Activated CD8-positive, alpha-beta T cell treated with anti-CD3 and anti-CD28 coated beads for 36 hours (primary cell): ENCODE data around the gene GNAO1. TPM values are rescaled to one million over a fixed set of nuclear protein-coding genes. Genes with fewer than 3 reads are reported as not detected.

Experiments used
- ATAC-seq: fragments of 200-7000 bp; cut with Tn5 transposase; one replicate; pipeline ENCODE4 v1.10.0; 2021; ENCODE audit warnings: mild to moderate bottlenecking, moderate library complexity
- CTCF ChIA-PET: fragments of 350-600 bp; sonication (Branson Sonifier 250); formaldehyde crosslinking; loops from one replicate; lab custom pipeline; 2021; ENCODE audit warnings: antibody characterized with exemption; lab: Charles Lee
- POLR2A ChIA-PET: fragments of 350-600 bp; sonication (Branson Sonifier 250); formaldehyde crosslinking; loops from one replicate; lab custom pipeline; 2021; ENCODE audit warnings: antibody characterized with exemption; lab: Charles Lee
- DNase-seq: peaks from one replicate; pipeline ENCODE4 v3.0.0-alpha.2; 2020
- H3K27ac Mint-ChIP-seq: one replicate; pipeline ENCODE4 v1.8.0; 2021; ENCODE audit warnings: mild to moderate bottlenecking, mixed read lengths
- H3K27me3 Mint-ChIP-seq: one replicate; pipeline ENCODE4 v1.8.0; 2021; ENCODE audit warnings: mixed read lengths
- H3K36me3 Mint-ChIP-seq: one replicate; pipeline ENCODE4 v1.8.0; 2021; ENCODE audit warnings: low read depth, mixed read lengths
- H3K4me1 Mint-ChIP-seq: one replicate; pipeline ENCODE4 v1.8.0; 2021; ENCODE audit warnings: low read depth, mixed read lengths
- H3K4me3 Mint-ChIP-seq: one replicate; pipeline ENCODE4 v1.8.0; 2021; ENCODE audit warnings: mild to moderate bottlenecking, moderate library complexity, mixed read lengths
- H3K9me3 Mint-ChIP-seq: one replicate; pipeline ENCODE4 v1.8.0; 2021; ENCODE audit warnings: mixed read lengths
- intact Hi-C: fragments of 100-400 bp; cut with micrococcal nuclease; formaldehyde crosslinking; loops from one replicate; pipeline ENCODE4 v1.10.0; 2022
- total RNA-seq, 2 experiments: library from RNA; stranded (reverse); gene quantifications; one replicate each; pipeline ENCODE4 v1.2.3, GENCODE V29; 2021
- TF ChIP-seq, protein P1 (sequence below): fragments of 200-600 bp; IDR thresholded peaks from one replicate; pipeline ENCODE4 v1.8.0; 2022; ENCODE audit warnings: antibody characterized with exemption, mild to moderate bottlenecking

GNAO1 gene
- total RNA-seq, 2 experiments from 2014 or later = 2.3 to 2.4 TPM

DNA sequence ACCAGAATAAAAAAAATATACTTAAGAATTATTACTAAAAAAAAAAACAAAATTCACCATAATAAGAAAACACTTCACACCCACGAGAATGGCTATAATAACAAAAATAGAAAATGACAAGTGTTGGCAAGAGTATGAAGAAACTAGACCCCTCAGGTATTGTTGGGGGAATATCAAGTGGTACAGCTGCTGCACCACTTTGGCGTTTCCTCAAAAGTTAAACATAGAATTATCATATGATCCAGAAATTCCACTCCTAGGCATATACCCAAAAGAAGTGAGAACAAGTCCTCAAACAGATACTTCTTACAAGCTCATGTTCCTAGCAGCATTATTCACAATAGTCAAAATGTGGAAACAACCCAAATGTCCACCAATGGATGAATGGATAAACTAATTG lies 207.8 kb downstream of the GNAO1 start:
- no peak for DNase-seq
- ChIA-PET CTCF (interaction anchor here (1.2 kb wide), 1 partner anchor 13 kb away, joined by 3 read pairs; no protein-coding TSS in a partner anchor), POLR2A (no interaction called here)
- Mint-ChIP-seq H3K9me3 (no peaks in the 10 kb centered on the region), H3K27ac (no peak overlapping the region), H3K36me3 (peaks cover 53% of the 10 kb centered on the region), H3K4me1 (peaks cover 3% of the 10 kb centered on the region), H3K27me3 (no peaks in the 10 kb centered on the region), H3K4me3 (no peak overlapping the region)
- TF ChIP-seq, protein P1, sequence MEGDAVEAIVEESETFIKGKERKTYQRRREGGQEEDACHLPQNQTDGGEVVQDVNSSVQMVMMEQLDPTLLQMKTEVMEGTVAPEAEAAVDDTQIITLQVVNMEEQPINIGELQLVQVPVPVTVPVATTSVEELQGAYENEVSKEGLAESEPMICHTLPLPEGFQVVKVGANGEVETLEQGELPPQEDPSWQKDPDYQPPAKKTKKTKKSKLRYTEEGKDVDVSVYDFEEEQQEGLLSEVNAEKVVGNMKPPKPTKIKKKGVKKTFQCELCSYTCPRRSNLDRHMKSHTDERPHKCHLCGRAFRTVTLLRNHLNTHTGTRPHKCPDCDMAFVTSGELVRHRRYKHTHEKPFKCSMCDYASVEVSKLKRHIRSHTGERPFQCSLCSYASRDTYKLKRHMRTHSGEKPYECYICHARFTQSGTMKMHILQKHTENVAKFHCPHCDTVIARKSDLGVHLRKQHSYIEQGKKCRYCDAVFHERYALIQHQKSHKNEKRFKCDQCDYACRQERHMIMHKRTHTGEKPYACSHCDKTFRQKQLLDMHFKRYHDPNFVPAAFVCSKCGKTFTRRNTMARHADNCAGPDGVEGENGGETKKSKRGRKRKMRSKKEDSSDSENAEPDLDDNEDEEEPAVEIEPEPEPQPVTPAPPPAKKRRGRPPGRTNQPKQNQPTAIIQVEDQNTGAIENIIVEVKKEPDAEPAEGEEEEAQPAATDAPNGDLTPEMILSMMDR = no peak
- intact Hi-C loops = no loop called here
- no peak for ATAC-seq

DNA sequence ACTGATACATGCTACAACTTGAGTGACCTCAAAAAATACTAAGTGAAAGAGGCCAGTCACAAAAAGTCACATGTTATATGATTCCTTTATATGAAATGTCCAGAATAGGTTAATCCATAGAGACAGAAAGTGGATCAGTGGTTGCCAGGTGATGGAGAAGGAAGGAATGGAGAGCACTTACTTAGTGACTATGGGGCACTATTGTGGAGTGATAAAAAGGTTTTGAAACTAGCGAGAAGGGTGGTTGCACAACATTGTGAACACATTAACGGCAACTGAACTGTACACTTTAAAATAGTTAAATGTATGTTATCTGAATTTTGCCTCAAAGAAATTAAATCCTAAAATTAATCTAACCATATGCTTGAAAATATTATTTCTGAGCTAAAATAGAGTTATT lies 208.2 kb downstream of the GNAO1 start:
- intact Hi-C loops = no loop called here
- Mint-ChIP-seq H3K36me3 (peaks cover 52% of the 10 kb centered on the region), H3K27ac (no peak overlapping the region), H3K27me3 (no peaks in the 10 kb centered on the region), H3K4me3 (no peak overlapping the region), H3K4me1 (peaks cover 3% of the 10 kb centered on the region), H3K9me3 (no peaks in the 10 kb centered on the region)
- TF ChIP-seq, protein P1 = no peak
- ChIA-PET POLR2A (no interaction called here), CTCF (interaction anchor here (1.1 to 1.6 kb wide), 3 partner anchors 13 to 80 kb away, joined by 3 to 5 read pairs (median 3); no protein-coding TSS in a partner anchor)
- DNase-seq = no peak
- no peak for ATAC-seq

DNA sequence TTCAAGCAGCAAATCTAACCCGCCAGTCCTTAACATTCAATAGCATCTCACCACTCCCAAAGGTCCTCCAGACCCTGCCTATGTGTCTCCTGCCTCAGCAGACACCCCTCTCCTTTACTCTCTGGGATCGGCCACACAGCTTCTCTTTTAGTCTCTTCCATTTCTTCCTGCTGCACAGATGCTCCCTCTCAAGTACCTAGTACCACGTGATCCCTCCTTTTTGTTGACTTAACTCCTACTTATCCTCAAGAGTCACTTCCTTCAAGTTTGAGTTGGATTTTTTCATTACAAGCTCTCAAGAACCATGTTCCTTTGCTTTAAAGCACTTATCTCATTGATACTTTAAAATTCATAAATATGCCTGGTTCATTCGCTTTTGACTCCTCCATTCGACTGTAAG lies 209.2 kb downstream of the GNAO1 start:
- Mint-ChIP-seq H3K9me3 (no peaks in the 10 kb centered on the region), H3K27me3 (no peaks in the 10 kb centered on the region), H3K4me1 (peaks cover 4% of the 10 kb centered on the region), H3K36me3 (peaks cover 53% of the 10 kb centered on the region), H3K4me3 (no peak overlapping the region), H3K27ac (peak overlapping the region; percentile 28)
- TF ChIP-seq, protein P1 = no peak
- no peak for DNase-seq
- intact Hi-C loops = no loop called here
- ChIA-PET CTCF (interaction anchor here (0.5 to 1.7 kb wide), 9 partner anchors 9 to 1695 kb away, joined by 3 to 7 read pairs (median 3); partner anchors contain the start of genes NUDT21 and OGFOD1), POLR2A (no interaction called here)
- no peak for ATAC-seq

DNA sequence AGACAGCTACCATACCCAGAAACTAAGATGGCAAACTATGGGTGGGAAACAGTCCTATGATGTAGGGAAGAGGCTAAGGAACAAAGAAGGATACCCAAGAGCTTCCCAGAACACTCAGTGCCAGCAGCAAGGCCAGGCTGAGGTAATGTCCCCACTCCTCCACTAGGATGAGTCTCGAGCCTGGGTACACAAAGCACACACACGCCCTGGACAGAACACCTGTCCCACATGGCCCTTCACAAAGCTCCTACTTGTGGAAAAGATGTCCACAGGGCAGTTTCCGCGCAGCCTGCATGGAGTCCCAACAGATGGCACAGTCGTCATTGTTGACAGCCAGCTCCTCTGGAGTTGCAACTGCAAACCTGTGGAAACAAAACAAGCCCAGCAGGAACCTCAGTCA lies 210.2 kb downstream of the GNAO1 start:
- peak; percentile 70 for ATAC-seq
- no peaks in the 10 kb centered on the region for H3K27me3 Mint-ChIP-seq
- TF ChIP-seq, protein P1 = peak; percentile 32
- POLR2A ChIA-PET = no interaction called here
- no peak for DNase-seq
- no peak overlapping the region for H3K27ac Mint-ChIP-seq
- H3K36me3 Mint-ChIP-seq = peaks cover 46% of the 10 kb centered on the region
- intact Hi-C loops = no loop called here
- H3K4me1 Mint-ChIP-seq = peaks cover 5% of the 10 kb centered on the region
- H3K4me3 Mint-ChIP-seq = no peak overlapping the region
- no peaks in the 10 kb centered on the region for H3K9me3 Mint-ChIP-seq
- CTCF ChIA-PET = interaction anchor here (0.7 to 1.7 kb wide), 6 partner anchors 7 to 50 kb away, joined by 3 to 7 read pairs (median 3); partner anchors contain the start of genes NUDT21 and OGFOD1

DNA sequence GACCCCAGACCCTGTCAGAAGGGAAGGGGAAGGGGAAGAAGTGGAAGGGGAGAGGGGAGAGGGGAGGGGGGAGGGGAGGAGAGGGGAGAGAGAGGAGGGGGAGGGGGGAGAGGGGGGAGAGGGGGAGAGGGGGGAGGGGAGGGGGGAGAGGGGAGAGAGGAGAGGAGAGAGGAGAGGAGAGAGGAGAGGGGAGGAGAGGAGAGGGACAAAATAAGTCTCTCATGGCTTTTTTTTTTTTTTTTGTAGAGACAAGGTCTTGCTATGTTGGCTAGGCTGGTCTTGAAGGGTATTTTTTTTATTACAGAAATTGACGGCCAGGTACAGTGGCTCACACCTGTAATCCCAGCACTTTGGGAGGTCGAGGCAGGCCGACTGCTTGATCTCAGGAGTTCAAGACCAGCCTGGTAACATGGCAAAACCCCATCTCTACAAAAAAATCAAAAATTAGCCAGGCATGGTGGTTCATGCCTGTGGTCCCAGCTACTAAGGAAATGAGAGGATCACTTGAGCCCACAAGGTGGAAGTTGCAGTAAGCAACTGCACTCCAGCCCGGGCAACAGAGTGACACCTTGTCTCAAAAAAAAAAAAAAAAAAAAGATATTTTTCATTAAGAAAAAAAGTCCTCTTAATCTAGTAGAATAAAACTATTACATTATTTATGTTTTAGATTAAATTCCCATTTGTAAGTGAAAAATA lies 214.8 kb downstream of the GNAO1 start:
- Mint-ChIP-seq H3K36me3 (peaks cover 37% of the 10 kb centered on the region), H3K4me3 (no peak overlapping the region), H3K4me1 (peaks cover 2% of the 10 kb centered on the region), H3K9me3 (no peaks in the 10 kb centered on the region), H3K27me3 (no peaks in the 10 kb centered on the region), H3K27ac (no peak overlapping the region)
- CTCF ChIA-PET = no interaction called here
- TF ChIP-seq, protein P1 = no peak
- no peak for ATAC-seq
- intact Hi-C loops = no loop called here
- POLR2A ChIA-PET = no interaction called here
- no peak for DNase-seq
